Measurements from ENCODE around the gene SLC36A4.
A peak's percentile ranks its signal among the peaks of the same experiment; 100 is the strongest.

The SLC36A4 gene

DNA sequence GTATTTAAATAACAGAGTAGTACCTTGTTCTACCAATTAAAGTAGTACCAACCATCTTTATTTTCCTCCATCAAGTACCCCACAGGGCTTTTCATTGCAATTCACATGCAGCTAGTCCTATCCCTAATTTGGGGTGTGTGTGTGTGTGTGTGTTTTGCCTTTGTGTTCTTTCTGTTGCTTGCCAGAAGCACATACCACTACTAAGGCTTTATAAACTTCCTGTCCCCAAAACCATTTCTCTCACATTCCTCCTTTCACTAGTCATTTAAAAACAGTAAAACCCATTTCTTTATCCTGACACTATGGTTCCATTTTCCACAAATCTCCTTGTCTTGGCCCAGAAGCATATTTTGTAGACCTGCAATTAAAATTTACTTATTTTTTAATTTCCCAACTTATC, 54.6 kb downstream of the SLC36A4 start:
- ChIA-PET POLR2A (no interaction called here), CTCF (no interaction called here)
- no peak overlapping the region for H3K4me3 ChIP-seq (ENCODE audit: low read depth, low read length)
- peak; percentile 44 for DNase-seq (ENCODE audit: low read depth, low spot score)
- TF ChIP-seq, protein P1, sequence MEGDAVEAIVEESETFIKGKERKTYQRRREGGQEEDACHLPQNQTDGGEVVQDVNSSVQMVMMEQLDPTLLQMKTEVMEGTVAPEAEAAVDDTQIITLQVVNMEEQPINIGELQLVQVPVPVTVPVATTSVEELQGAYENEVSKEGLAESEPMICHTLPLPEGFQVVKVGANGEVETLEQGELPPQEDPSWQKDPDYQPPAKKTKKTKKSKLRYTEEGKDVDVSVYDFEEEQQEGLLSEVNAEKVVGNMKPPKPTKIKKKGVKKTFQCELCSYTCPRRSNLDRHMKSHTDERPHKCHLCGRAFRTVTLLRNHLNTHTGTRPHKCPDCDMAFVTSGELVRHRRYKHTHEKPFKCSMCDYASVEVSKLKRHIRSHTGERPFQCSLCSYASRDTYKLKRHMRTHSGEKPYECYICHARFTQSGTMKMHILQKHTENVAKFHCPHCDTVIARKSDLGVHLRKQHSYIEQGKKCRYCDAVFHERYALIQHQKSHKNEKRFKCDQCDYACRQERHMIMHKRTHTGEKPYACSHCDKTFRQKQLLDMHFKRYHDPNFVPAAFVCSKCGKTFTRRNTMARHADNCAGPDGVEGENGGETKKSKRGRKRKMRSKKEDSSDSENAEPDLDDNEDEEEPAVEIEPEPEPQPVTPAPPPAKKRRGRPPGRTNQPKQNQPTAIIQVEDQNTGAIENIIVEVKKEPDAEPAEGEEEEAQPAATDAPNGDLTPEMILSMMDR (IDR thresholded peaks at IDR 0.05; ENCODE audit: insufficient read depth, low read length, missing control alignments), result no peak

DNA sequence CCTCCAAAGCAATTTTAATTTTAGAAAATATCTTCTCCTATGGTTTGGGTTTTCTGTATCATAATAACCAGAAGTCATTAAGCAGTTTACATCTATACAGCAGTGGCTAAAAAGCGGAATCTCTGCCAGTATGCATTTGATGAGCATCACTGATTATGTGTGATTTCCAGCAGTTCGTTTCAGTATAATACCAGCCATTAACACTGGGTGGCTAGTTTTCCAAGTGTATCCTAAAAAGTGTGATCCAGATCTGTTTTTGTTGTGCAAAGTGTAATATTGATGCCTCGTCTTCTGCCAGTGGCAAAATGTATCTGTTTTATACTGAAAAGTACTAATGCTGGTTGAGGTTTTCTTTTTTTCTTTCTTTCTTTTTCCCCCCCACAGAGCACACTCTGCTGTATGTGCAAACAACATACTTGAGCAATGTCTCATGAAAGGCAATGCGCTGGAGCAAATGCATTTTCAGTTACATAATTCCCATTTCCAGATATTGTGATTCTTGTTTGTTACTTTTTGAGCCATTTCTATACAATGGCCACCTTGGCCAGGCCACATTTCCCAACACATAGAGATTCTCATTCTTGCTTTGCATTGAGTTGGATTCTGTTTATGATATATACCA, 64.2 kb downstream of the SLC36A4 start:
- H3K4me3 ChIP-seq (ENCODE audit: low read depth, low read length), result no peak overlapping the region
- ChIA-PET CTCF (no interaction called here), POLR2A (no interaction called here)
- peak; percentile 23 for DNase-seq (ENCODE audit: low read depth, low spot score)
- TF ChIP-seq, protein P1 (IDR thresholded peaks at IDR 0.05; ENCODE audit: insufficient read depth, low read length, missing control alignments), result no peak

DNA sequence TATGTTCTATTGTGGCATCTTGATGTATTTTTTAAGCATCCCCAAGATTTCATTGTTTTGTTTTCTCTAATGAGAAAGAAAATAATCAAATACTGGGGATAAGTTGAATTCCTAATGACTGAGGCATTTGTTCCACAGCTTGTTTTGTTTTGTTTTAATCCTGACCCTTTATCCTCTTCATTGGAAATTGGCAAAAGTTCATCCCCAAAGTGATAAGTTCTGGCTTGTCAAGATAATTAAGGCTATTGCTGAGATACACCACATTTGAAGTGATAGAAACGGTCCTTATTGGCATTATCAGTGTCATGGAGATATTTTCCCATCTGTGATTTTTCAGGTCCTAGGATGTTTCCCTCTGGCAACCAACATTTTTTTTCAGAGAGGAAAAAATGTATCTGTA, 65.0 kb downstream of the SLC36A4 start:
- DNase-seq (ENCODE audit: low read depth, low spot score), result no peak
- ChIA-PET POLR2A (no interaction called here), CTCF (no interaction called here)
- H3K4me3 ChIP-seq (ENCODE audit: low read depth, low read length), result no peak overlapping the region
- TF ChIP-seq, protein P1 (IDR thresholded peaks at IDR 0.05; ENCODE audit: insufficient read depth, low read length, missing control alignments), result no peak

DNA sequence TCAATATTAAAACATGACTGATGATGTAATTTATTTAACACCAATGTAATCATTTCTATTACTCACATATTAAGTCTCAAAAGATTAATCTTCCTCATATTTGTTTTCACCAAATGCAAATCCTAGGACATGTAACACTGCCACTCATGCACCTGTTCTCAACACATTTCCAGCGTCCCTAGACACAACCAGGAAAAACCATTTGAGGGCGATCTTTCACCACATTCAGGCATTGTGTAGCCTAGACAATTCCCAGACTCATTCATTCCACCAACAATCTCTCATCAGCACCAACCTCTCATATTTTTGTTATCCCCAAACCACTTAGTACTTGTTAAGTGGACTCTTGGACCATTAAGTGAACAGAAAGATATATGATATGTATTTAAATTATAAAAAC, 66.1 kb downstream of the SLC36A4 start:
- no peak overlapping the region for H3K4me3 ChIP-seq (ENCODE audit: low read depth, low read length)
- CTCF ChIA-PET, result no interaction called here
- POLR2A ChIA-PET, result no interaction called here
- no peak for DNase-seq (ENCODE audit: low read depth, low spot score)
- TF ChIP-seq, protein P1 (IDR thresholded peaks at IDR 0.05; ENCODE audit: insufficient read depth, low read length, missing control alignments), result no peak

DNA sequence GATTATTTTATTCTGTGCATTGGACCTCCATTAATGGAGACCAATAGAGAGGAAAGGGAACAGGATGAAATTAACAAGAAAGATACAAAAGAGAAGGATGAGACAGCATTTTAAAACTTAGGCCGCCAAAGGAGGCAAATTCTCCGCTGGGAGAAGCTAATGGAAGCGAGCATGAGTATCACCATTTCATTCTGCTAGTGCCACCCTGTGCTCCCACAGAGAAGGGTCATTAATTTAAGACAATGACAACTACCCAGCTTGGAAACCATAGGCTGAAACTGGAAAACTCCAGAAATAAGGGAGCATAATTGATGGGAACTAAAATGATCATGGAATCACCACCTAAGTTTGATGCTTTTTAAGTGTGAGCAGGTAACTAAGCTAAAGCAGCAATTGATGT, 69.2 kb downstream of the SLC36A4 start:
- TF ChIP-seq, protein P1 (IDR thresholded peaks at IDR 0.05; ENCODE audit: insufficient read depth, low read length, missing control alignments), result no peak
- H3K4me3 ChIP-seq (ENCODE audit: low read depth, low read length), result no peak overlapping the region
- CTCF ChIA-PET, result interaction anchor here (0.7 to 3.1 kb wide), 3 partner anchors 15 to 414 kb away, joined by 3 to 10 read pairs (median 7); no protein-coding TSS in a partner anchor
- POLR2A ChIA-PET, result no interaction called here
- DNase-seq (ENCODE audit: low read depth, low spot score), result no peak

DNA sequence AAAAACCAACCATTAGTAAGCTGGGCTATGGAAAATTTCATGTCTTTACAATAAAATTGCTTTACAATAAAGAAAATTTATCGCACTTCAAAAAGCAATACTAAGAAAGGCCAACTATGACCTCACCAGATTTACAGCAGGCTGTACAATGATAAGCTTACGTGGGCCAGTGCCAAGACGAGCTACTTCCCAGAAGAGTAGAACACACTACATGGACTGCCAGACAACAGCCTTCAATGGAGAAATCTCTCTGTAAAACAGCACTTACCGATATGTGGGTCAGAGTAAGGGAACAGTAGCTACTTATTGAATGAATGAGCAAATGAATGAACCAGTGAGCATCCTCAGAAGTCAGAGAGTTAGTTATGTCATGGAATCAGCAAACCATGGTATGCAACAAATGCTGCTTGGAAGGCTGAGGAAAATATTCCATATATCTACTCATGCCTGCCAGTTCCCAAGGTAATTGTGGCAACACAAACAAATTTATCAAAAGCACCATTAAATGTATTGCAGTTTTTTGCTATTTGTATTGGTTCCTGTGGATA, 74.4 kb downstream of the SLC36A4 start:
- DNase-seq (ENCODE audit: low read depth, low spot score), result no peak
- H3K4me3 ChIP-seq (ENCODE audit: low read depth, low read length), result no peak overlapping the region
- ChIA-PET POLR2A (no interaction called here), CTCF (interaction anchor here (1.0 kb wide), 1 partner anchor 34 kb away, joined by 3 read pairs; no protein-coding TSS in a partner anchor)
- TF ChIP-seq, protein P1 (IDR thresholded peaks at IDR 0.05; ENCODE audit: insufficient read depth, low read length, missing control alignments), result no peak

Measured in AG04449 (cell line).